Activated CD8-positive, alpha-beta memory T cell treated with anti-CD3 and anti-CD28 coated beads, Interleukin-2, amount 50 U/mL, for 48 hours (primary cell): ENCODE data around the gene TXNDC16.
"Not testable (repeated sequence)": the region's sequence is repeated elsewhere in the genome, so short reads cannot be mapped to it uniquely, and the experiment has no call there.

Experiments
- DNase-seq: peaks from one replicate; pipeline ENCODE4 v3.0.0-alpha.2; 2020

TXNDC16 gene

DNA sequence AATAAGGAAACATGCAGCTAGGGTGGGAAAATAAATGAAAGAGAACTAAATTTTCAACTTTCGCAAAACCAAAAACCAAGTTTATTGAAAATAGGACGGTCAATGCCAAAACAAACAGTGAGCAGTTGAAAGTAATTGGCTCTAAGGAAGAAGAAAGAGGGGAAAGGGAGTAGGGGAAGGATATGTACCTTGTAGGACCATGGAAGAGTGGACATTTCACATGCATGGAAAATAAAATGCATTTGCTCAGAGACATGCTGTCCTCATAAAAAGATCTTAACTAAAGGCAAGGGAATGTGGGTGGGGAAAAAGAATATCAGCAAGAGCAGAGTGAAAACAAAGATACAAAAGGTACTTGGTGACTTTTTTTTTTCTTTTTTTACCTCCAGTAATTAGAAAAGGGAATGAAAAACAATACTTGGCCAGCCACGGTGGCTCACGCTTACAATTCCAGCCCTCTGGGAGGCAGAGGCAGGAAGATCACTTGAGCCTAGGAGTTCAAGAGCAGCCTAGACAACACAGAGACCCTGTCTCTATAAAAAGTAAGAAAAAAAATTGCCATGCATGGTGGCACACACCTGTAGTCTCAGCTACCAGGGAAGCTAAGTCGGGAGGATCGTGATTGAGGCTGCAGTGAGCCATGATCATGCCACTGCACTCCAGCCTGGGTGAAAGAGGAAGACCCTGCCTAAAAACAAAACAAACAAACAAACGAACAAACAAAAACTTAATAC is 6.6 kb downstream of the TXNDC16 start:
- DNase-seq: no peak

DNA sequence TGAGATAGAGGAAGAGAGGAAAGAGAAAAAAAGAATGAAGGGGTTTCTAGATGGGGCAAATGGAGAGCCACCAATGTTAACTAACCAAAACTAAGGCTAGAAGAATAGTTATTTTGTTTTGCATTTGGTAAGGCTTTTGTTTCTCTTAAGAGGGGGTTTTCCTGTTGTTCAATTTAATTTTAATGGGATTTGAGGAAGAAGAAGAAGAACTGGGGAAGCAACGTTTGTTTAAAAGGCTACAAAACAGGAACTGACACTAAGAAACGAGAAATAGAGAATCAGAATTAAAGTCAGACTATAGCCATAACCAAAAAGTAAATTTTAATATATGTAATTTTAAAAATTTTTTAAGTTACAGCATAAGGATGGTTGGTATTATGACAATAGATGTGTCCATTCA is 13.7 kb downstream of the TXNDC16 start:
- no peak for DNase-seq

DNA sequence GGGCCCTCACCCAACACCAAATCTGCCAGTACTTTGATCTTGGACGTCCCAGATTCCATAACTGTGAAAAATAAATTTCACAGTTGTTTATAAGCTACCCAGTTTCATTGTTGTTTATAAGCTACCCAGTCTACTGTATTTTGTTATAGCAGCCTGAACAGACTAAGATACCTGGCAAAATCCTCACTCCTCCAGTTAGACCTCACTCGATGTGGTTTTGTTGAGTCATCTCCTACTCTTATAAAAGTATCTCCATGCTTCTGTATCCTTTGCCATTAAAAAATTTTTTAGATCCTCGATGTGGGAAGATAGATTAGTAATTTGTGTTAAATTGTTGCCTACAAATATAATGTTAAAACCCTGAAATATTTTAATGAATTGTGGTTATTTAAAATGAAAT is 16.0 kb downstream of the TXNDC16 start:
- no peak for DNase-seq

GRCh38 chr14:52531481-52531880 is 20.8 kb downstream of the TXNDC16 start:
- no peak for DNase-seq

GRCh38 chr14:52527052-52527451 is 25.3 kb downstream of the TXNDC16 start:
- DNase-seq: no peak

DNA sequence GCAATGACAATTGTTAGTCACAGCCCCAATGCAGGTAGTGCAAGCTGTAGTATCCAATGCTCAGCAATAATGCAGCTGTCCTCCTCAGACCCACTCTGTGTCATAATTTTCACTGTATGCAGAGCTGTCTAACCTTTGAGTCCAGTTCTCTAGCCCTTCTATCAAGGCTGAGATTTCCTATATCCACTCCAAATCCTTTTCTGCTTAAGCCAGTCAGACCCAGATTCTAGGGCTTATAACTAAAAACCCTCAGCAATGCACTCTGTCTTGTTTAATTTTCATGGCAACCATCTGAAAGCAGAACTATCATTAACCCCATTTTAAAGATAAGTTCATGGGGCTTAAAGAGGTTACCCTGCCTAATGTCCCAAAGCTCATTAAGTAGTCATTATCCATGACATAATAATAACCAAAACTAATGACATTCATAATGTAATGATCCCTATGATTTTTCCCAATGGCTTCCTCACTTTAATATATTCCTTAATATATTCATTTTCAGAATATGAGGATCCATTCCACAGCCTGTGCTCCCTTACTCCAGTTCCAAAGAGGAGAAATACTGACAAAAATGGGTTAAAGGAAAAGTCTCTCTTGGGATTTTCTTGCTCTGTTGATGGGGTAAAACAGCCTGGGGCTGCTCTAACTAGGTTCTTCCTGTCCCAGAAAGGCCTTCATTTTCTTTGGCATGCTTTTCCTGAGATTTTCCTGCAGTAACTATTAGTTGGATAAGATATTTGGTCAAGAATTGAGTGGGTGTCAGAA is 29.5 kb downstream of the TXNDC16 start:
- DNase-seq: no peak

DNA sequence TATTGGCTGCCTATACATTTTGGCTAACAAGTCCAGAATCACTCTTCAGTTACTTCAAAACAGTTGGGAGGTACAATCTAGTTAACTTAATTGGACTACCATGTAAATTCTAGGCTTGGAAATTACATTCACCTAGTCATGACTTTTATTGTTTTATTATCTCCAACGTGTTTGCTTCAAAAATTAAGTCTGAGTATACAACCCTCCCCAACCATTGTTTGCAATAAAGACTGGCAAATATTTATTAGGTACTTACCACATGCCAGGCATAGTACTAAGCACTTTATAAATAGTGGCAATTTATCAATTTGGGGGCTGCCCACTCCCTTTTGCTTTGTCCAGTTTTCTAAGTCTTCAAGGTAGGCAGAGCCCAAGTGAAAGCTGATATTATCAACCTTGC is 30.3 kb downstream of the TXNDC16 start:
- DNase-seq: no peak

- DNase-seq: no peak
Observed at GRCh38 chr14:52514046-52514811, 38.1 kb downstream of the TXNDC16 start.

GRCh38 chr14:52513249-52513648 is 39.1 kb downstream of the TXNDC16 start:
- DNase-seq: no peak

DNA sequence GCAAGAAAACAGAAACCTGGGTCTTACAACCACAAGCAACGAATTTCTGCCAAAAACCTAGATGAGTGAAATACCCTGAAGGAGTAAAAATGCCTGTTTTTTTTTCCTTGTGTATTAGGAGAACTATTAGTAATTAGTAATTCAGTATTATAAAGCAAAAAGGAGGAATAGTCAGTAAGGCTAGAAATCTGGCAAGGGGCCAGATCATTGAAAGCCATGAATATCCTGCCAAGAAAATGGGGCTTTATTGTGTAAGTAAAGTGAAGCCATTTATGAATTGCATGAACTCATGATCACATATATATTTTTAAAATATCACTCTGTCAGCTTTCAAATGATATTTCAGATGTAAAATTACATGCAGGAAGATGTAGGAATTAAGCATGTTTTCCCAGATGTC is 57.9 kb downstream of the TXNDC16 start:
- no peak for DNase-seq

DNA sequence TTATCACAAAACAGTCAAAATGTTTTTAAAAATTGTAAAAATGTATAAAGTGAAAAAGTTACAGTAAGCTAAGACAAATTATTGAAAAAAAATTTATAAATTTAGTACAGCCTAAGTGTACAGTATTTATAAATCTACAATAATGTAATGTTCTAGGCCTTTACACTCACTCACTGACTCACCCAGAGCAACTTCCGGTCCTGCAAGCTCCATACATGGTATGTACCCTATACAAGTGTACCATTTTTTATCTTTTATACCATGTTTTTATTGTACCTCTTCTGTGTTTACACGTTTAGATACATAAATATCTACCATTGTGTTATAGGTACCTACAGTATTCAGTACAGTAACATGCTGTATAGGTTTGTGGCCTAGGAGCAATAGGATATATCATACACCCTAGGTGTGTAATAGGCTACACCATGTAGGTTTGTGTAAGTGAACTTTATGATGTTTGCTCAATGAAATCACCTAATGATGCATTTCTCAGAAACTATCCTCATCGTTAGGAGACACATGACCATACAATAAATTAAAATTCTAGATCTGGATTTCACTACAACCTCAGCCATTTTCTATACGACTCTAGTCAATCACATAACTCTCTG is 66.8 kb downstream of the TXNDC16 start:
- no peak for DNase-seq

DNA sequence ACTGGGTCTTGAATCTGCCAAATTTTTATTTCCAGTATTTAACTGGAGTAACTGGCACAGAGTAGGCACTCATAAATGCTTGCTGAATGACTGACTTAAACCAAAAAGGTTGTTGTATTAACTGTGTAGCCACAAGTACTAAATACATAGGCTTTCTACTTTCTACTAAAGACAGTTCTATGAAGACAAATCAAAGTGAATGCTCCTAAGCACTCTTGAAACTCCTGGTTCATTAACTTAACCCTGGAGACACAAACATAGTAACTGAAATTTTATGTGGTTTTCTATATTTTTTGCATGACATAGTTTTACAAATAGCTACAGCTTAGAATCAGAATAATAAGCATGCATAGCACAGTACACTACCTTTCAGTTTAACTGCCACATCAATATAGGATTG is 70.4 kb downstream of the TXNDC16 start:
- no peak for DNase-seq

- no peak for DNase-seq
Observed at GRCh38 chr14:52473557-52473956, 78.7 kb downstream of the TXNDC16 start.

GRCh38 chr14:52472728-52473127 is 79.6 kb downstream of the TXNDC16 start:
- DNase-seq: no peak

DNA sequence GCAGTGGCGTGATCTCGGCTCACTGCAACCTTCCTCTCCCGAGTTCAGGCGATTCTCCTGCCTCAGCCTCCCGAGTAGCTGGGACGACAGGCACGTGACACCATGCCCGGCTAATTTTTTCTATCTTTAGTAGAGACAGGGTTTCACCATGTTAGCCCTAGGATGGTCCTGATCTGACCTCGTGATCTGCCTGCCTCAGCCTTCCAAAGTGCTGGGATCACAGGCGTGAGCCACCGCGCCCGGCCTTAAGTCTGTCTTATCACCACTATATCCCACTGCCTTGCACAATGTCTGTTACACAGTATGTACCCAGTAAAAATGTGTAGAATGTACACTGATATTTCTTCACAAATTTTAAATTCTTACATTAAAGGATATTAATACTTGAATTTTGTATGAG is 80.1 kb downstream of the TXNDC16 start:
- DNase-seq: not testable (repeated sequence)

GRCh38 chr14:52467515-52468266 is 84.6 kb downstream of the TXNDC16 start:
- no peak for DNase-seq

GRCh38 chr14:52464175-52464574 is 88.1 kb downstream of the TXNDC16 start:
- DNase-seq: no peak

DNA sequence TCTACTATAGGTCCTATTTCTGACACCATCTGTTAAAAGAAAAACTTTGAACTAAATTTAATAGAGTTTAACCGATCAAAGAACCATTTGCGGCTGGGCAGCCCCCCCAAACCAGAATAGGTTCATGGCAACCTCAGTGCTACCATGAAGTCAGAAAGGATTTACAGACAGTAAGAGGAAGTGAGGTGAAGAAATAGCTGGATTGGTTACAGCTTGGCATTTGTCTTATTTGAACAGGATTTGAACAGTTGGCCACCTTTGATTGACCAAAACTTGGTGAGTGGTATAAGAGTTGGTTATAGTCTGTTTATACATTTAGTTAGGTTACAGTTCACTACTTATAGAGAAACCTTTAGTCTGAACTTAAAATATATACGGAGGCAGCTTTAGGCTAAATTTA is 88.9 kb downstream of the TXNDC16 start:
- no peak for DNase-seq

DNA sequence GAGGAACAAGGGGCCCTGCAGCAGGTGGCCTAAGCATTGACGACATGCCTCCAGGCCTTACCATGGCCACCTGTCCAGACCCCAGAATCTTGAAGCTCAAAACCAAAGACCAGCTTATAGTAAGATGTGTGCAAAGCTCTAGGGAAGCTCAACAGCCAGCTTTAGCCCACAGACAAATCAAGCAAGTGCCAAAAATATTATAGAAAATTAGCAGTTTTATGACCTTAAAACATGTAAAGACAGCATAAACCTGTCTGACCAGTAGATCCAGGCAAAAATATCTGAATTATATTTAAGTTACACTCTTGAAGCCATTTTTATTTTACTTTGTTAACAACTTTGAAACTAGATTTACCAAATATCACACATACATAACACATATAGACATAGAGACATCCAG is 90.6 kb downstream of the TXNDC16 start:
- DNase-seq: no peak

GRCh38 chr14:52458721-52459085 is 93.6 kb downstream of the TXNDC16 start:
- no peak for DNase-seq

GRCh38 chr14:52457411-52457810 is 94.9 kb downstream of the TXNDC16 start:
- no peak for DNase-seq

DNA sequence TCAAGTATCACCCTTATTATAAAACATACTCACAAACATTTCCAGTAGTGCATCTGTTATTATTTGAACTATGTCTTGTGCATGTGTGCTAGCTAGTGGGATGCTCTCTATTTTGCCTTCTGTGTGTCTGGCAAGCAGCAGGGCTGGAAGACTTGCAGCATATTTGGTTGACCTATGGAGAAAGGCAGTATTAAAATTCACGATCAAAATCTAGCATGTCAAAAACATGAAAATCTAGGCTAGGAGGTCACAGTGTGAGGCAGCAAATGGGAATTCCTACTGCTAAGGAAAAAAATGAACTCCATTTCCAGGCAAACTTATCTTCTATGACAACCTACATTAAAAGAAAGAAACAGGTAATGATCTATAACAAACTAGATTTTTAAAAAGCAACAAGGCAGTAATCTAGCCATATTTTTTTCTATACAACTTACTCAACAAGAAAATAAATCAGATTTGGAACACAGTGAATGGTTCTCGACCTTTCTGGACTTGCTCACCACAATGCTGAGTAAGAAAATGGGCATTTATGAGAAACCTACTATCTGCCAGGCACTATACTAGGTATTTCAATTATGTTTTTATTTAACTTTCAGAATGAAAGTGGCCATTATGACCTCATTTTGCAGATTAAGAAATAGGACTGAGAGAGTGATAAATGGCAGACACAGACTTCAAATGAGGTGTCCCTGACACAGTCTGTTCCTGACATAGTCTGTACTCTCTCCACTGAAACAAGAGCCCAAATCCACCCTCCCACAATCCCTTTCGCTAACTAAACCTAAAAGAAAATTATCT is 96.8 kb downstream of the TXNDC16 start:
- DNase-seq: no peak
